ENCODE data around the gene HP.
A peak's percentile ranks its signal among the peaks of the same experiment; 100 is the strongest.
"Not testable (repeated sequence)": the region's sequence is repeated elsewhere in the genome, so short reads cannot be mapped to it uniquely, and the experiment has no call there.

The HP gene

GRCh38 chr16:72054254-72054847 lies at the start of gene HP:
HP (plus strand) TSS chr16:72054505; CDS start chr16:72054653, 148 bp downstream.
- DNase-seq: not testable (repeated sequence)

GRCh38 chr16:72008065-72008423 lies 46.3 kb upstream of the HP start:
- DNase-seq: not testable (repeated sequence)

- DNase-seq: peak; percentile 98
Measured at GRCh38 chr16:72008424-72009216, 45.7 kb upstream of the HP start, which contains the start of gene DHODH. DHODH (plus strand) TSS chr16:72008744; CDS start chr16:72008765, 21 bp downstream.

- DNase-seq: no peak
Measured at GRCh38 chr16:72009779-72010178, 44.5 kb upstream of the HP start.

GRCh38 chr16:72012607-72013006 lies 41.7 kb upstream of the HP start:
- DNase-seq: no peak

GRCh38 chr16:72013389-72013788 lies 40.9 kb upstream of the HP start:
- no peak for DNase-seq

- no peak for DNase-seq
Measured at GRCh38 chr16:72013888-72014581, 40.3 kb upstream of the HP start.

- no peak for DNase-seq
Measured at GRCh38 chr16:72014675-72015074, 39.6 kb upstream of the HP start.

GRCh38 chr16:72015124-72015523 lies 39.2 kb upstream of the HP start:
- no peak for DNase-seq

GRCh38 chr16:72018470-72018869 lies 35.8 kb upstream of the HP start:
- no peak for DNase-seq

GRCh38 chr16:72021043-72021442 lies 33.3 kb upstream of the HP start:
- DNase-seq: no peak

- DNase-seq: no peak
Measured at GRCh38 chr16:72022127-72022526, 32.2 kb upstream of the HP start.

GRCh38 chr16:72023962-72024361 lies 30.3 kb upstream of the HP start:
- DNase-seq: no peak

- no peak for DNase-seq
Measured at GRCh38 chr16:72024862-72025382, 29.4 kb upstream of the HP start.

GRCh38 chr16:72025404-72026114 lies 28.7 kb upstream of the HP start:
- no peak for DNase-seq

GRCh38 chr16:72027669-72028378 lies 26.5 kb upstream of the HP start:
- DNase-seq: no peak

- no peak for DNase-seq
Measured at GRCh38 chr16:72029567-72030271, 24.6 kb upstream of the HP start.

GRCh38 chr16:72033437-72033836 lies 20.9 kb upstream of the HP start:
- no peak for DNase-seq

- DNase-seq: no peak
Measured at GRCh38 chr16:72036098-72036497, 18.2 kb upstream of the HP start.

- peak; percentile 1 for DNase-seq
Measured at GRCh38 chr16:72042157-72042660, 12.1 kb upstream of the HP start.

- DNase-seq: no peak
Measured at GRCh38 chr16:72043058-72043457, 11.2 kb upstream of the HP start.

All from NCI-H2171 treated with DMSO at 0.1 percent for 48 hours (cell line).